ENCODE measurements around the gene OLFML2A.

- TF ChIP-seq EZH2 (IDR thresholded peaks at IDR 0.05; ENCODE audit: low read length, missing control alignments) (no peak), CTCF (conservative IDR thresholded peaks at IDR 0.05 in 1 of 2, IDR thresholded peaks at IDR 0.05 in 1 of 2; ENCODE audit: low read depth in 1 of 2, low read length in 2 of 2) (no peak)
These were observed 11.7 kb downstream of the OLFML2A start for GRCh38 chr9:124788542-124789217.

Measured in fibroblast of lung (primary cell).